HEK293 (cell line): ENCODE measurements around the gene CNMD.

Source experiments
- CTCF ChIP-seq: fragments of 450-650 bp; formaldehyde crosslinking; IDR thresholded peaks from 2 replicates; pipeline ENCODE4 v1.5.1; 2016; ENCODE audit warnings: missing biosample characterization, missing genetic modification characterization
- MEIS1 ChIP-seq: sonication (generic); formaldehyde crosslinking; IDR thresholded peaks from 2 replicates; pipeline ENCODE4 v1.8.1; 2022; ENCODE audit warnings: missing genetic modification reagents, mild to moderate bottlenecking, borderline replicate concordance
- REST ChIP-seq: fragments of 450-650 bp; formaldehyde crosslinking; IDR thresholded peaks from 2 replicates; pipeline ENCODE4 v1.5.1; 2016; ENCODE audit warnings: missing biosample characterization, missing genetic modification characterization
- TCF7L2 ChIP-seq: IDR thresholded peaks from 2 replicates; pipeline ENCODE4 v1.6.1; 2011; ENCODE audit warnings: low read depth, mild to moderate bottlenecking, inconsistent platforms, low read length, moderate library complexity, borderline replicate concordance
- TRIM28 ChIP-seq: IDR thresholded peaks from 2 replicates; pipeline ENCODE4 v1.6.1; 2011; ENCODE audit warnings: low read length, control low read depth, borderline replicate concordance
- ZBTB20 ChIP-seq: fragments of 450-650 bp; formaldehyde crosslinking; IDR thresholded peaks from 2 replicates; pipeline ENCODE4 v1.5.1; 2016; ENCODE audit warnings: missing biosample characterization, missing genetic modification characterization
- ZNF10 ChIP-seq: fragments of 450-650 bp; formaldehyde crosslinking; IDR thresholded peaks from 2 replicates; pipeline ENCODE4 v1.5.1; 2017; ENCODE audit warnings: missing biosample characterization, missing genetic modification characterization
- ZNF138 ChIP-seq: fragments of 450-650 bp; formaldehyde crosslinking; IDR thresholded peaks from 2 replicates; pipeline ENCODE4 v1.5.1; 2016; ENCODE audit warnings: missing biosample characterization, missing genetic modification characterization, borderline replicate concordance
- ZNF23 ChIP-seq: fragments of 450-650 bp; formaldehyde crosslinking; IDR thresholded peaks from 2 replicates; pipeline ENCODE4 v1.5.1; 2016; ENCODE audit warnings: missing biosample characterization, missing genetic modification characterization, borderline replicate concordance
- ZNF274 ChIP-seq, 2 experiments: fragments of 200-500 bp in 1 of 2; fragments of 450-650 bp in 1 of 2; sonication (Bioruptor generic) in 1 of 2; formaldehyde crosslinking in 1 of 2; IDR thresholded peaks; 2 replicates each; pipeline versions ENCODE4 v1.5.1 to v1.6.1; 2014 to 2016; ENCODE audit warnings: borderline replicate concordance in 1 of 2, inconsistent platforms in 1 of 2, low read length in 1 of 2, missing biosample characterization in 1 of 2, missing genetic modification characterization in 1 of 2
- ZNF639 ChIP-seq: fragments of 450-650 bp; formaldehyde crosslinking; IDR thresholded peaks from 2 replicates; pipeline ENCODE4 v1.5.1; 2016; ENCODE audit warnings: missing biosample characterization, missing genetic modification characterization

- TF ChIP-seq MEIS1 (CRISPR knock-in tag) (no peak), ZNF274 (IDR thresholded peaks at IDR 0.05; ENCODE audit: low read length) (no peak), ZNF274 (tag by site-specific recombination; IDR thresholded peaks at IDR 0.05; ENCODE audit: borderline replicate concordance) (no peak), ZNF639 (tag by site-specific recombination) (no peak), TCF7L2 (no peak), ZNF138 (tag by site-specific recombination) (no peak), TRIM28 (no peak), ZNF23 (tag by site-specific recombination) (no peak), ZNF10 (tag by site-specific recombination) (no peak), REST (tag by site-specific recombination) (no peak), CTCF (tag by site-specific recombination) (no peak), ZBTB20 (tag by site-specific recombination) (no peak)
These were observed 33.5 kb downstream of the CNMD start for GRCh38 chr13:52706081-52706480.
